GM18907 (cell line): ENCODE measurements around the gene CLDN6.

Experiments used
- ATAC-seq: cut with Tn5 transposase; IDR thresholded peaks from one replicate; pipeline ENCODE4 v1.9.1; 2021; ENCODE audit warnings: mild to moderate bottlenecking, moderate library complexity; ENCODE audit not compliant: unreplicated experiment

The CLDN6 gene

GRCh38 chr16:3029491-3030221 lies 11.7 kb upstream of the CLDN6 start:
- ATAC-seq: no peak

- ATAC-seq: no peak
These were observed 10.8 kb upstream of the CLDN6 start for GRCh38 chr16:3028716-3029319.

- peak; percentile 33 for ATAC-seq
These were observed 10.2 kb upstream of the CLDN6 start for GRCh38 chr16:3027983-3028715.

- ATAC-seq: no peak
These were observed 9.5 kb upstream of the CLDN6 start for GRCh38 chr16:3027489-3027795.

GRCh38 chr16:3026609-3027488 lies 8.9 kb upstream of the CLDN6 start:
- ATAC-seq: no peak

GRCh38 chr16:3026003-3026378 lies 8.0 kb upstream of the CLDN6 start:
- ATAC-seq: no peak

- no peak for ATAC-seq
These were observed 7.3 kb upstream of the CLDN6 start for GRCh38 chr16:3025032-3026002.

GRCh38 chr16:3023669-3024478 lies 5.9 kb upstream of the CLDN6 start, which contains the start of the genes HCFC1R1 and THOC6:
HCFC1R1 (minus strand) TSS chr16:3023942; CDS start chr16:3023941, 1 bp downstream.
THOC6 (plus strand) TSS chr16:3024035; CDS start chr16:3024327, 292 bp downstream.
- peak; percentile 78 for ATAC-seq

GRCh38 chr16:3023415-3023668 lies 5.4 kb upstream of the CLDN6 start:
- ATAC-seq: no peak

- ATAC-seq: no peak
These were observed 4.9 kb upstream of the CLDN6 start for GRCh38 chr16:3022684-3023414.

GRCh38 chr16:3022208-3022683 lies 4.3 kb upstream of the CLDN6 start:
- ATAC-seq: no peak

- no peak for ATAC-seq
These were observed 3.6 kb upstream of the CLDN6 start for GRCh38 chr16:3021449-3022207.

GRCh38 chr16:3020604-3021448 lies 2.8 kb upstream of the CLDN6 start:
- no peak for ATAC-seq

- ATAC-seq: no peak
These were observed 2.2 kb upstream of the CLDN6 start, which contains the start of gene TNFRSF12A for GRCh38 chr16:3020247-3020603. TNFRSF12A (plus strand) TSS chr16:3020368; CDS start chr16:3020398, 30 bp downstream.

GRCh38 chr16:3019594-3020246 lies 1.7 kb upstream of the CLDN6 start:
- ATAC-seq: no peak

- no peak for ATAC-seq
These were observed 639 bp downstream of the CLDN6 start for GRCh38 chr16:3017344-3017743.
